ENCODE data around the gene PTGDS.

DNA sequence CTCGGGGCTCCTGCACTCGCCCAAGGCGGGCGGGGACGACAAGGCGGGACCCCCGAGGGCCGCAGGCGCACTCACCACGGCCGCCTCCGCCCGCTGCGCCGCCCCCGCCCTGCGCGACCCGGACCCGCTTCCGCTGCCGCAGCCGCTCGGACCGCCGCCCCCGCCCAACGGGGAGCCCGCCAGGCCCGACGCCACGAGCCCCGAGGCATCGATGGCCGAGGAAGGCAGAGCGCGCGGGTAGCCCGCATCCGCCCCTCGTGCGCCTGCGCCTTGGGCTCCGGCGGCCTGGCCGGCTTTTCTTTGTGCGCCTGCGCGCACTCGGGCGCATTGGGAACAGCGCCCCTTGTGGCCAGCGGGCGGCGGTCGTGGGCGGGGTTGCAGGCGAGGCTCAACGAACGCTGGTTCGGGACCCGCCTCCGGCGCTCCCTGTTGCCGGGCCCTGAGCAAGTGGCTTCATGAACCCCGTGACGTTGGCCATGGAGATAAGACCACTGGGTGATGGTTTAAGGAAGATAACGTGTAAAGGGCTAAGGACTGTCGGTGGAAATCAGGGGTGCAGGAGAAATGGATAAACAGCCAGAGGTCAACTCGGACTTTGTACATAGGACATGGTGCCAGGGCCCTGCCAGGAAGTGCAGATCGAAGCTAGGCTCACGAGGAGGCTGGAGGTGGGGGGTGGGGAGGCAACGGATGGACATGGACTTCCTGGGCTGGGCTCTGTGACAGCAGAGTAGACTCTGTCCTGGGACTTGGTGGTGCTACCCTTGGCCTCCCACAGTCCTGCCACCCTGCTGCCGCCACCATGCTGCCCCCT lies 32.6 kb upstream of the PTGDS start, which contains the start of the genes C8G and FBXW5:
- TF ChIP-seq POLR2A (IDR thresholded peaks at IDR 0.05) (peak in 2 of 3 donors; percentile 6 to 72), POLR2AphosphoS5 (IDR thresholded peaks at IDR 0.05) (peak; percentile 79 to 87 (median 87))
- TF ChIP-seq, protein P1, sequence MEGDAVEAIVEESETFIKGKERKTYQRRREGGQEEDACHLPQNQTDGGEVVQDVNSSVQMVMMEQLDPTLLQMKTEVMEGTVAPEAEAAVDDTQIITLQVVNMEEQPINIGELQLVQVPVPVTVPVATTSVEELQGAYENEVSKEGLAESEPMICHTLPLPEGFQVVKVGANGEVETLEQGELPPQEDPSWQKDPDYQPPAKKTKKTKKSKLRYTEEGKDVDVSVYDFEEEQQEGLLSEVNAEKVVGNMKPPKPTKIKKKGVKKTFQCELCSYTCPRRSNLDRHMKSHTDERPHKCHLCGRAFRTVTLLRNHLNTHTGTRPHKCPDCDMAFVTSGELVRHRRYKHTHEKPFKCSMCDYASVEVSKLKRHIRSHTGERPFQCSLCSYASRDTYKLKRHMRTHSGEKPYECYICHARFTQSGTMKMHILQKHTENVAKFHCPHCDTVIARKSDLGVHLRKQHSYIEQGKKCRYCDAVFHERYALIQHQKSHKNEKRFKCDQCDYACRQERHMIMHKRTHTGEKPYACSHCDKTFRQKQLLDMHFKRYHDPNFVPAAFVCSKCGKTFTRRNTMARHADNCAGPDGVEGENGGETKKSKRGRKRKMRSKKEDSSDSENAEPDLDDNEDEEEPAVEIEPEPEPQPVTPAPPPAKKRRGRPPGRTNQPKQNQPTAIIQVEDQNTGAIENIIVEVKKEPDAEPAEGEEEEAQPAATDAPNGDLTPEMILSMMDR (IDR thresholded peaks at IDR 0.05 in 8 of 11, conservative IDR thresholded peaks at IDR 0.05 in 3 of 11): peak; percentile 98 to 100 (median 100)
